Gastroesophageal sphincter (tissue), 3 donors: ENCODE measurements around the gene ACAT2.

Experiments used
- POLR2AphosphoS5 ChIP-seq: sonication (generic); formaldehyde crosslinking; IDR thresholded peaks from one replicate; pipeline ENCODE4 v1.6.1; 2017; ENCODE audit warnings: antibody characterized with exemption
- TF ChIP-seq, protein P1 (sequence below), 4 experiments: fragments of 200-600 bp in 2 of 4; fragments of 450-650 bp in 2 of 4; sonication (generic) in 1 of 4; IDR thresholded peaks; one replicate each; pipeline ENCODE4 v1.5.1; 2017 to 2019; ENCODE audit warnings: antibody characterized with exemption in 4 of 4, mild to moderate bottlenecking in 2 of 4, moderate library complexity in 2 of 4

DNA sequence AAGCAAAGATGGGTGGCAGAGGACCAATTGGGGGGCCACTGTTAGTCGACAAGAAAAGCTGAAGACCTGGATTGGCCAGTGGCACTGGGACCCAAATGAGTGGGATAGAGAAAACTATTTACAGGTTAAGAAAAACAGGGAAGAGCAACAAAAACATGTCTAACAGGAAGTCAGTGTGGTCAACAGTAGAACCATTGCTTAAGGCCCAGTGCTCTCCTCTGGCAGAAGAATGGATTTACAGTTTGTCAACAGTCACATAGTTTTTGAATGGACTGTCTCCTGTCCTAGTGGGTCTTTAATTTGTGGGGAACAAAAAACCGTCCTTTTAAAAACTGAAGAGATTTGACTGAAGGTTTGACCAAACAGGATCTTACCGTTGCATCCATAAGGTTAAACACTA lies 46.7 kb upstream of the ACAT2 start:
- no peak for TF ChIP-seq POLR2AphosphoS5
- TF ChIP-seq, protein P1, sequence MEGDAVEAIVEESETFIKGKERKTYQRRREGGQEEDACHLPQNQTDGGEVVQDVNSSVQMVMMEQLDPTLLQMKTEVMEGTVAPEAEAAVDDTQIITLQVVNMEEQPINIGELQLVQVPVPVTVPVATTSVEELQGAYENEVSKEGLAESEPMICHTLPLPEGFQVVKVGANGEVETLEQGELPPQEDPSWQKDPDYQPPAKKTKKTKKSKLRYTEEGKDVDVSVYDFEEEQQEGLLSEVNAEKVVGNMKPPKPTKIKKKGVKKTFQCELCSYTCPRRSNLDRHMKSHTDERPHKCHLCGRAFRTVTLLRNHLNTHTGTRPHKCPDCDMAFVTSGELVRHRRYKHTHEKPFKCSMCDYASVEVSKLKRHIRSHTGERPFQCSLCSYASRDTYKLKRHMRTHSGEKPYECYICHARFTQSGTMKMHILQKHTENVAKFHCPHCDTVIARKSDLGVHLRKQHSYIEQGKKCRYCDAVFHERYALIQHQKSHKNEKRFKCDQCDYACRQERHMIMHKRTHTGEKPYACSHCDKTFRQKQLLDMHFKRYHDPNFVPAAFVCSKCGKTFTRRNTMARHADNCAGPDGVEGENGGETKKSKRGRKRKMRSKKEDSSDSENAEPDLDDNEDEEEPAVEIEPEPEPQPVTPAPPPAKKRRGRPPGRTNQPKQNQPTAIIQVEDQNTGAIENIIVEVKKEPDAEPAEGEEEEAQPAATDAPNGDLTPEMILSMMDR (IDR thresholded peaks at IDR 0.05) = no peak
